DOHH2 (cell line): ENCODE data around the gene PARVB.

Experiments
- H3F3A ChIP-seq: fragments of 200-600 bp; sonication (generic), shearing (Covaris generic); 2 replicates; pipeline ENCODE4 v1.6.0; 2016; ENCODE audit warnings: antibody characterized with exemption, mild to moderate bottlenecking; ENCODE audit not compliant: control insufficient read depth, insufficient read depth
- H3K27ac ChIP-seq: fragments of 200-600 bp; sonication (generic); 2 replicates; pipeline ENCODE4 v1.5.1; 2014; ENCODE audit warnings: low read depth, mild to moderate bottlenecking, low read length, moderate library complexity
- H3K27me3 ChIP-seq: fragments of 200-600 bp; sonication (generic); 2 replicates; pipeline ENCODE4 v1.6.1; 2014; ENCODE audit warnings: mild to moderate bottlenecking, low read length, mixed read lengths; ENCODE audit not compliant: control insufficient read depth
- H3K36me3 ChIP-seq: fragments of 200-600 bp; sonication (generic); 2 replicates; pipeline ENCODE4 v1.6.1; 2014; ENCODE audit warnings: mild to moderate bottlenecking, low read length, moderate library complexity, mixed read lengths; ENCODE audit not compliant: control insufficient read depth
- H3K4me1 ChIP-seq: fragments of 200-600 bp; sonication (generic); 2 replicates; pipeline ENCODE4 v1.6.1; 2014; ENCODE audit warnings: mild to moderate bottlenecking, low read length, mixed read lengths; ENCODE audit not compliant: control insufficient read depth
- H3K4me2 ChIP-seq: fragments of 200-600 bp; sonication (generic); 2 replicates; pipeline ENCODE4 v1.6.0; 2014; ENCODE audit warnings: mild to moderate bottlenecking, low read length, moderate library complexity
- H3K4me3 ChIP-seq: fragments of 200-600 bp; sonication (generic); 2 replicates; pipeline ENCODE4 v1.5.1; 2014; ENCODE audit warnings: mild to moderate bottlenecking, low read length, mixed read lengths
- H3K79me2 ChIP-seq: fragments of 200-600 bp; sonication (generic); 2 replicates; pipeline ENCODE4 v1.6.1; 2014; ENCODE audit warnings: mild to moderate bottlenecking, low read length, mixed read lengths; ENCODE audit not compliant: control insufficient read depth
- H3K9me2 ChIP-seq: fragments of 200-600 bp; sonication (generic); replicated peaks from 2 replicates; pipeline ENCODE4 v1.6.1; 2014; ENCODE audit warnings: mild to moderate bottlenecking, low read length, mixed read lengths; ENCODE audit not compliant: control insufficient read depth
- H3K9me3 ChIP-seq: fragments of 200-600 bp; sonication (generic); 2 replicates; pipeline ENCODE4 v1.6.1; 2014; ENCODE audit warnings: antibody characterized with exemption, low read length, mixed read lengths; ENCODE audit not compliant: control insufficient read depth, insufficient read depth
- H4K20me1 ChIP-seq: fragments of 200-600 bp; sonication (generic); 2 replicates; pipeline ENCODE4 v1.6.0; 2014; ENCODE audit warnings: low read depth, mild to moderate bottlenecking, antibody characterized with exemption, low read length, moderate library complexity; ENCODE audit not compliant: control insufficient read depth, insufficient read depth
- CTCF ChIP-seq: fragments of 200-600 bp; sonication (generic); IDR thresholded peaks from one replicate; pipeline ENCODE4 v1.5.1; 2014; ENCODE audit warnings: antibody characterized with exemption, mild to moderate bottlenecking, low read depth, low read length; ENCODE audit not compliant: poor library complexity, severe bottlenecking
- EZH2phosphoT487 ChIP-seq: fragments of 200-600 bp; sonication (generic); IDR thresholded peaks from 2 replicates; pipeline ENCODE4 v1.6.1; 2017; ENCODE audit warnings: borderline replicate concordance, mild to moderate bottlenecking, antibody characterized with exemption, low read length, moderate library complexity, mixed read lengths

Gene PARVB

GRCh38 chr22:44167501-44167900, 143.4 kb downstream of the PARVB start:
- Histone ChIP-seq H3K4me1 (peaks cover 1% of the 10 kb centered on the region), H3F3A (no peaks in the 10 kb centered on the region), H3K9me2 (no peaks in the 10 kb centered on the region), H3K9me3 (no peaks in the 10 kb centered on the region), H3K4me2 (no peak overlapping the region), H3K36me3 (no peaks in the 10 kb centered on the region), H3K27ac (no peak overlapping the region), H3K79me2 (no peaks in the 10 kb centered on the region), H3K4me3 (no peak overlapping the region), H4K20me1 (no peaks in the 10 kb centered on the region), H3K27me3 (no peaks in the 10 kb centered on the region)
- TF ChIP-seq CTCF (no peak), EZH2phosphoT487 (no peak)

GRCh38 chr22:44168206-44168605, 144.1 kb downstream of the PARVB start:
- no peaks in the 10 kb centered on the region for H4K20me1 ChIP-seq

DNA sequence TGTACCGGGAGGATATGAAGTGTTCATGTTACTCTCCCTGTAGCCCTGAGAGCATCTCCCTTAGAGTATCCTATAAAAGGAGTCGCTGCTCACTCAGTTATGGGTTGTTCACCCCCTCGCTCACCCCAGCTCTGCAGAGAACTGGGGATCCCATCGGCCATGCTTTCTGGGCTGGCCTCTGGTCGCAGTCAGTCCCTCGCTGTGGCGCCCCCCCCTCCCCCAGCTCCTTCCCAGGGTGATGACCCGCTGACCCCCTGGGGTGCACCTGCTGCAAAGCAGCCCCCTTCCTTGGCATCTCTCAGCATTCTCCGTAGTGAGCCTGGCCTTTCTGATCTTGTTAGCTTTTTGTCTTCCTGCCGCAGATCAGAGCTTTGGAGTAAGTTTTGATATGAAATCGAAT, 146.4 kb downstream of the PARVB start:
- H3K9me3 ChIP-seq, result no peaks in the 10 kb centered on the region
- no peaks in the 10 kb centered on the region for H3F3A ChIP-seq
- H3K27me3 ChIP-seq, result no peaks in the 10 kb centered on the region
- H3K4me2 ChIP-seq, result no peak overlapping the region
- H3K79me2 ChIP-seq, result no peaks in the 10 kb centered on the region
- TF ChIP-seq EZH2phosphoT487, result no peak
- TF ChIP-seq CTCF, result no peak
- H4K20me1 ChIP-seq, result no peaks in the 10 kb centered on the region
- no peaks in the 10 kb centered on the region for H3K36me3 ChIP-seq
- H3K4me1 ChIP-seq, result peaks cover 6% of the 10 kb centered on the region
- H3K27ac ChIP-seq, result no peak overlapping the region
- no peak overlapping the region for H3K4me3 ChIP-seq
- no peaks in the 10 kb centered on the region for H3K9me2 ChIP-seq

More at GRCh38 chr22:44168206-44168605, 144.1 kb downstream of the PARVB start:
- Histone ChIP-seq H3K27me3 (no peaks in the 10 kb centered on the region), H3K36me3 (no peaks in the 10 kb centered on the region), H3K79me2 (no peaks in the 10 kb centered on the region), H3K4me2 (no peak overlapping the region), H3K9me3 (no peaks in the 10 kb centered on the region), H3K4me1 (peaks cover 6% of the 10 kb centered on the region), H3K4me3 (no peak overlapping the region), H3K27ac (no peak overlapping the region), H3K9me2 (no peaks in the 10 kb centered on the region), H3F3A (no peaks in the 10 kb centered on the region)
- no peak for TF ChIP-seq CTCF
- TF ChIP-seq EZH2phosphoT487, result no peak

DNA sequence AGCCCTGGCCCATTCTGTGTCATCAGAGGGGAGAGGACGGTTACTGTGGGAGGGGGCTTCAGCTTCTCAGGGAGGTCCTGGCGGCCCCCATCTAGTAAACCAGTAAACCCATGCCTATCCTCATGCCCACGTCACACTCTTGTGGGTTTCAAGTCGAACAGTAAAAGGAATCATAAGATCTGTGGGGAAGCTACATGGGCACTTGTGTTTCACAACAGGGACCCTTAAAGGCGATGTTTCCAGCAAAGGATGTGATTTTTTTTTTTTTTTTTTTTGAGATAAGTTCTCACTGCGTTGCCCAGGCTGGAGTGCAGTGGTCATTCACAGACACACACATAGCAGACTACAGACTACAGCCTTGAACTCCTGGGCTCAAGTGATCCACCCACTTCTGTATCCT, 147.5 kb downstream of the PARVB start:
- no peak for TF ChIP-seq EZH2phosphoT487
- no peak for TF ChIP-seq CTCF
- no peak overlapping the region for H3K4me2 ChIP-seq

More for the DNA sequence above, 147.5 kb downstream of the PARVB start:
- Histone ChIP-seq H3K9me3 (no peaks in the 10 kb centered on the region), H3K27me3 (no peaks in the 10 kb centered on the region), H4K20me1 (no peaks in the 10 kb centered on the region), H3K4me3 (no peak overlapping the region), H3K4me1 (peaks cover 6% of the 10 kb centered on the region), H3F3A (no peaks in the 10 kb centered on the region), H3K79me2 (no peaks in the 10 kb centered on the region), H3K9me2 (no peaks in the 10 kb centered on the region), H3K27ac (no peak overlapping the region), H3K36me3 (no peaks in the 10 kb centered on the region)
